Colonic mucosa (tissue), 4 donors: ENCODE results near the gene PRKN. TPM values are rescaled to one million over a fixed set of nuclear protein-coding genes. Genes with fewer than 3 reads are reported as not detected.

Source experiments
- DNase-seq: peaks from one replicate; pipeline ENCODE4 v3.0.0-alpha.2; 2020
- H3K27ac ChIP-seq: fragments of 200-600 bp; one replicate; pipeline ENCODE4 v1.8.0; 2021
- H3K27me3 ChIP-seq: fragments of 200-600 bp; one replicate; pipeline ENCODE4 v1.8.0; 2021
- H3K36me3 ChIP-seq: fragments of 200-600 bp; one replicate; pipeline ENCODE4 v1.8.0; 2021
- H3K4me1 ChIP-seq: fragments of 200-600 bp; one replicate; pipeline ENCODE4 v1.8.0; 2021; ENCODE audit warnings: mild to moderate bottlenecking
- H3K4me3 ChIP-seq: fragments of 200-600 bp; one replicate; pipeline ENCODE4 v1.8.0; 2021
- H3K9ac ChIP-seq, 2 donors: one replicate each; pipeline ENCODE4 v1.7.0; 2013; ENCODE audit warnings: control low read depth in 2 of 2, low read depth in 2 of 2, low read length in 2 of 2
- H3K9me3 ChIP-seq: fragments of 200-600 bp; one replicate; pipeline ENCODE4 v1.8.0; 2021
- CTCF ChIP-seq: fragments of 200-600 bp; IDR thresholded peaks from one replicate; pipeline ENCODE4 v1.8.0; 2022; ENCODE audit warnings: antibody characterized with exemption, mild to moderate bottlenecking
- intact Hi-C: fragments of 100-400 bp; cut with DNase I; formaldehyde crosslinking; loops from one replicate; pipeline ENCODE4 v1.14.1; 2022
- total RNA-seq, 2 donors: library from RNA; stranded (reverse); fragmentation: NEBNext Ultra II Directional in 1 of 2; extraction: Animal tissue kit (Norgen Biotek cat#: 25700) in 1 of 2; gene quantifications; one replicate each; pipeline ENCODE4 v1.2.1, GENCODE V29; 2021
- donor health status: healthy.
- donor health status: DM: no; HTN: no; CAD: no.
- donor health status: DM: no; HTN: no; CAD: no.

The PRKN gene
- total RNA-seq, 2 donors from 2014 or later = 3.7 to 8.1 TPM

- H3K9ac ChIP-seq = no peak overlapping the region
- H3K4me1 ChIP-seq = no peaks in the 10 kb centered on the region
- no peaks in the 10 kb centered on the region for H3K36me3 ChIP-seq
- no peak for DNase-seq
- H3K27ac ChIP-seq = no peak overlapping the region
- no peaks in the 10 kb centered on the region for H3K9me3 ChIP-seq
- intact Hi-C loops = no loop called here
- TF ChIP-seq CTCF = no peak
- H3K27me3 ChIP-seq = no peaks in the 10 kb centered on the region
- H3K4me3 ChIP-seq = no peak overlapping the region
Measured at GRCh38 chr6:162261598-162261997, 466.0 kb downstream of the PRKN start.

DNA sequence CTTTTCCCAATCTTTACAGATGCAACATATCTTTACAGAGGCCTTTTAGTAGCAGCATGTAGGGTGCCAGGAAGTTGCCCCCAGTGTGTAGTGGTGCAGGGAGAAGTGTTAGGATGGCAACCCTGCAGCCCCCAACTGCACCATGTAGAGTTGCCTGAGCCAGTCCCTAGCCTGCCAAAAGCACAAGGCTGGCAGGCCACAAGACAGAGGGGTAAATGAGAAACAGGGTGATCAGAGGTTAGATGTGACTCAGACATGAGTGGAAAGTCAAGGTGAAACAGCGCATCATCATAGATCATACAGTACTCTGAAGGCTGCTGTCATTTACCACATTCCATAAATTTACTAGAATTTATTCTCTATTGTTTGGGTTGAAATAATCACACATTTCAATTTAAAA lies 467.5 kb downstream of the PRKN start:
- Histone ChIP-seq H3K27ac (no peak overlapping the region), H3K36me3 (no peaks in the 10 kb centered on the region), H3K27me3 (no peaks in the 10 kb centered on the region), H3K9me3 (no peaks in the 10 kb centered on the region), H3K4me1 (no peaks in the 10 kb centered on the region), H3K9ac (no peak overlapping the region), H3K4me3 (no peak overlapping the region)
- intact Hi-C loops = no loop called here
- DNase-seq = no peak
- no peak for TF ChIP-seq CTCF

DNA sequence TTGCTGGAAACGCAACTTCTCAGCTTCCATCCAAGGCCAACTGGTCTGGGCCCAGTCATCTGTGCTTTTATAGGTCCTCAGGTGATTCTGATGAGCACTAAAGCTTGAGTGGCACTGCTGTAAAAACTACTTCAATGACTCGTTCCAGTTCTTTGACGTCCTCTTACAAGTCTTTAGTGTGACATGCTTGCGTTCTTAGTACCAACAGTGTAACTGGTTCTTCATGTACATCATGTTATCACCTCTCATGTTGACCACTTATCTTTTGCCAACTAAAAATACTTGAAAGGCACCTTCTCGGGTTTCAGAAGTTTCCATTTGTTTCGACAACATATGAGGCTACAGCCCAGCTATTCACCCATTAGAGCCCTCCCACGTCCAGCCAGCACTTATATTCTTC lies 468.9 kb downstream of the PRKN start:
- Histone ChIP-seq H3K27me3 (no peaks in the 10 kb centered on the region), H3K27ac (no peak overlapping the region), H3K9ac (no peak overlapping the region), H3K4me1 (no peaks in the 10 kb centered on the region), H3K36me3 (no peaks in the 10 kb centered on the region), H3K9me3 (no peaks in the 10 kb centered on the region), H3K4me3 (no peak overlapping the region)
- intact Hi-C loops = no loop called here
- no peak for TF ChIP-seq CTCF
- no peak for DNase-seq

GRCh38 chr6:162256361-162256760 lies 471.2 kb downstream of the PRKN start:
- intact Hi-C loops = no loop called here
- Histone ChIP-seq H3K4me3 (no peak overlapping the region), H3K27ac (no peak overlapping the region), H3K36me3 (no peaks in the 10 kb centered on the region), H3K9me3 (no peaks in the 10 kb centered on the region), H3K27me3 (no peaks in the 10 kb centered on the region), H3K9ac (no peak overlapping the region), H3K4me1 (no peaks in the 10 kb centered on the region)
- DNase-seq = no peak
- TF ChIP-seq CTCF = no peak

- no peak overlapping the region for H3K4me3 ChIP-seq
- no peaks in the 10 kb centered on the region for H3K36me3 ChIP-seq
- TF ChIP-seq CTCF = no peak
- no peaks in the 10 kb centered on the region for H3K27me3 ChIP-seq
- no peak overlapping the region for H3K9ac ChIP-seq
- no peaks in the 10 kb centered on the region for H3K9me3 ChIP-seq
- intact Hi-C loops = no loop called here
- H3K27ac ChIP-seq = no peak overlapping the region
- no peaks in the 10 kb centered on the region for H3K4me1 ChIP-seq
- DNase-seq = no peak
Measured at GRCh38 chr6:162251257-162251656, 476.3 kb downstream of the PRKN start.
